Astrocyte (in vitro differentiated cells and primary cell): ENCODE measurements around the gene INHBC.

Source experiments
- EZH2 ChIP-seq: IDR thresholded peaks from 2 replicates; pipeline ENCODE4 v1.6.1; 2012; ENCODE audit warnings: mild to moderate bottlenecking, low read length, inconsistent platforms; ENCODE audit not compliant: insufficient read depth
- TF ChIP-seq, protein P1 (sequence below): IDR thresholded peaks from 2 replicates; pipeline ENCODE4 v1.5.1; 2011; ENCODE audit warnings: low read depth, mild to moderate bottlenecking, inconsistent platforms, low read length, moderate library complexity; ENCODE audit not compliant: insufficient read depth

DNA sequence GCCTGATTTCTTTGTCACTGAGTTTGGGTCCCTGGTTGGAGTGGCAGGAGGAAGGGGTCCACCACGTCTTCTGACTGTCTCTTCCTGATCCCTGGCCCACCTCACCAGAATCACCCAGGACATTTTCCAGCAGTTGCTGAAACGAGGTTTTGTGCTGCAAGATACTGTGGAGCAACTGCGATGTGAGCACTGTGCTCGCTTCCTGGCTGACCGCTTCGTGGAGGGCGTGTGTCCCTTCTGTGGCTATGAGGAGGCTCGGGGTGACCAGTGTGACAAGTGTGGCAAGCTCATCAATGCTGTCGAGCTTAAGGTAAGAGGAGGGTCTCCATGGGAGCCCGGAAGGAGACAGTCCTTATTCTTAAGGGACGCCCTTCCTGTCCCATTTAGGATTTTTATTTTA, 65.6 kb downstream of the INHBC start:
- TF ChIP-seq, protein P1, sequence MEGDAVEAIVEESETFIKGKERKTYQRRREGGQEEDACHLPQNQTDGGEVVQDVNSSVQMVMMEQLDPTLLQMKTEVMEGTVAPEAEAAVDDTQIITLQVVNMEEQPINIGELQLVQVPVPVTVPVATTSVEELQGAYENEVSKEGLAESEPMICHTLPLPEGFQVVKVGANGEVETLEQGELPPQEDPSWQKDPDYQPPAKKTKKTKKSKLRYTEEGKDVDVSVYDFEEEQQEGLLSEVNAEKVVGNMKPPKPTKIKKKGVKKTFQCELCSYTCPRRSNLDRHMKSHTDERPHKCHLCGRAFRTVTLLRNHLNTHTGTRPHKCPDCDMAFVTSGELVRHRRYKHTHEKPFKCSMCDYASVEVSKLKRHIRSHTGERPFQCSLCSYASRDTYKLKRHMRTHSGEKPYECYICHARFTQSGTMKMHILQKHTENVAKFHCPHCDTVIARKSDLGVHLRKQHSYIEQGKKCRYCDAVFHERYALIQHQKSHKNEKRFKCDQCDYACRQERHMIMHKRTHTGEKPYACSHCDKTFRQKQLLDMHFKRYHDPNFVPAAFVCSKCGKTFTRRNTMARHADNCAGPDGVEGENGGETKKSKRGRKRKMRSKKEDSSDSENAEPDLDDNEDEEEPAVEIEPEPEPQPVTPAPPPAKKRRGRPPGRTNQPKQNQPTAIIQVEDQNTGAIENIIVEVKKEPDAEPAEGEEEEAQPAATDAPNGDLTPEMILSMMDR = no peak
- no peak for TF ChIP-seq EZH2
